ENCODE data around the gene LINC00305.

DNA sequence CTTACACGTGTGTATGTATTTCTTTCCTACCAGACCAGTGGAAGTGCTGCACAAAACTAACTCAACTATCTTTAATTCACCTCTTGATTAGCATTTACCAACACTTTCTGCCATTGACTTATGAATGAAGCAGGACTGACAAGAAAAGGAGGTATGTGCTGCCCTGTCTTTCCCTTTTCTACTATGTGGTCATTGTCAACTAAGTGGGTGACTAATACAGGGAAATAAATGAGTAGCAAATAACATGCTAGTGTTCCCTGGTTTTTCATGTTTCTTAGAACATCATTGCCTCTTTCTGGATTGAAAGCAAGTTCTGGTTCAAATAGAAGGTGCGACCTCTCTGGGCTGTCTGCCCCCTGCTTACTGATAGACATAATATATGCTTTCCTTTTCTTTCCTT, 58.0 kb downstream of the LINC00305 start:
- TF ChIP-seq SUZ12 (IDR thresholded peaks at IDR 0.05; ENCODE audit: extremely low read depth, insufficient read depth, insufficient read length) (no peak), ZNF274 (IDR thresholded peaks at IDR 0.05; ENCODE audit: low read depth, low read length) (no peak)

All from NT2/D1 (cell line).